ENCODE measurements around the gene EIF2A. TPM values are rescaled to one million over a fixed set of nuclear protein-coding genes. Genes with fewer than 3 reads are reported as not detected.

The EIF2A gene
- total RNA-seq, 1 donor from 2014 or later, result 148 TPM

GRCh38 chr3:150543128-150543527 is 3.5 kb upstream of the EIF2A start:
- DNase-seq (ENCODE audit: low read depth), result no peak

- DNase-seq (ENCODE audit: low read depth), result no peak
Observed at GRCh38 chr3:150543531-150543930, 3.1 kb upstream of the EIF2A start.

- DNase-seq (ENCODE audit: low read depth), result peak; percentile 80
Observed at GRCh38 chr3:150544041-150544440, 2.5 kb upstream of the EIF2A start.

GRCh38 chr3:150544726-150545125 is 1.9 kb upstream of the EIF2A start:
- DNase-seq (ENCODE audit: low read depth), result peak; percentile 20

GRCh38 chr3:150545419-150546225 is 965 bp upstream of the EIF2A start:
- DNase-seq (ENCODE audit: low read depth), result peak; percentile 27

- peak; percentile 70 for DNase-seq (ENCODE audit: low read depth)
Observed at GRCh38 chr3:150547045-150547741, 606 bp downstream of the EIF2A start.

GRCh38 chr3:150555859-150556436 is 9.4 kb downstream of the EIF2A start:
- no peak for DNase-seq (ENCODE audit: low read depth)

GRCh38 chr3:150556792-150557191 is 10.2 kb downstream of the EIF2A start:
- DNase-seq (ENCODE audit: low read depth), result no peak

- DNase-seq (ENCODE audit: low read depth), result no peak
Observed at GRCh38 chr3:150557725-150558124, 11.1 kb downstream of the EIF2A start.

GRCh38 chr3:150564243-150564642 is 17.7 kb downstream of the EIF2A start:
- DNase-seq (ENCODE audit: low read depth), result no peak

- DNase-seq (ENCODE audit: low read depth), result no peak
Observed at GRCh38 chr3:150567328-150567727, 20.7 kb downstream of the EIF2A start.

- DNase-seq (ENCODE audit: low read depth), result peak; percentile 31
Observed at GRCh38 chr3:150577855-150578254, 31.3 kb downstream of the EIF2A start.

- DNase-seq (ENCODE audit: low read depth), result no peak
Observed at GRCh38 chr3:150581174-150581573, 34.6 kb downstream of the EIF2A start.

GRCh38 chr3:150582620-150583019 is 36.0 kb downstream of the EIF2A start:
- no peak for DNase-seq (ENCODE audit: low read depth)

- DNase-seq (ENCODE audit: low read depth), result no peak
Observed at GRCh38 chr3:150583028-150583427, 36.4 kb downstream of the EIF2A start.

GRCh38 chr3:150588027-150588830 is 41.6 kb downstream of the EIF2A start:
- DNase-seq (ENCODE audit: low read depth), result no peak

GRCh38 chr3:150589759-150590158 is 43.2 kb downstream of the EIF2A start:
- no peak for DNase-seq (ENCODE audit: low read depth)

- DNase-seq (ENCODE audit: low read depth), result no peak
Observed at GRCh38 chr3:150594150-150594549, 47.6 kb downstream of the EIF2A start.

- no peak for DNase-seq (ENCODE audit: low read depth)
Observed at GRCh38 chr3:150597646-150598045, 51.1 kb downstream of the EIF2A start.

- DNase-seq (ENCODE audit: low read depth), result peak; percentile 64
Observed at GRCh38 chr3:150599611-150600297, 53.2 kb downstream of the EIF2A start.

All from renal cortical epithelial cell (primary cell).